CD4-positive, alpha-beta T cell treated with Interleukin-17A for 4 hours (primary cell): Measurements from ENCODE around the gene ACACA.

ENCODE experiments used
- DNase-seq: peaks from one replicate; pipeline ENCODE4 v3.0.0-alpha.2; 2020; ENCODE audit warnings: mixed read lengths

The ACACA gene

DNA sequence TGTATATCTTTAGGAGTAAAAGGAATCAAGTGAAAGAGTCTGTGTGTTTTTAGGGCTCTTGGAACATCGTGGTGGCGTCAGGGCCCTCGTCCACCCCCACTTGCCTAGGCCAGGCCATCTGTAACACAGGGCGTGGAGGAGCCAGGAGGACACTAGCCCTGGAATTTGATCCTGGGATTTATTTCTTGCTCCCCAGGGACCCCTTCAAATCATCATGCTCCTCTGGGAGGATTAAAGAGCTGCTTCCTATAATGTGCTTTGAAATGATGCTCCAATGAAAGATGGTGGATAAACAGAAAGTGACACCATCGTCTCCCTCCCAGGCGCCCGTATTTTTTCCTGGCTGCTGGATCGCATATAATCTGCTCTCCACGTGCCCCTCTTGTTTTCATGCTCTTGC, 344.6 kb downstream of the ACACA start:
- no peak for DNase-seq

DNA sequence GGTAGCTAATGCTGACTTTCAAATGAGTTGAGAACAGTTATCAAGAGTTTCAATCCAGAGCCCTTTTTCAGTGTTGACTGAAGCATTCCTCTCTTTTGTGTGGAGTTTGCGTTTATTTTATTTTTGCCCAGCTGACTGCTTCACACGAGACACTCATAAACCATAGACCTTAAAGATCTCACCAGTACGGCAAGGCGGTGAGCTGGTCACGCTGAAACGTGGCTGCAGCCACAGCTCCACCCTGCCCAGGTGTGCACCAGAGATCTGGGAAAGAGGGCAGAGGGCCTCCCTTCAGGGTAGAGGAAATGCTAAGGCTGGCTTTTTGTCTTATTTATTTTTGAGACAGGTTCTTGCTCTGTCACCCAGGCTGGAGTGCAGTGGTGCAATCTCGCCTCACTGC, 345.7 kb downstream of the ACACA start:
- DNase-seq, result no peak

DNA sequence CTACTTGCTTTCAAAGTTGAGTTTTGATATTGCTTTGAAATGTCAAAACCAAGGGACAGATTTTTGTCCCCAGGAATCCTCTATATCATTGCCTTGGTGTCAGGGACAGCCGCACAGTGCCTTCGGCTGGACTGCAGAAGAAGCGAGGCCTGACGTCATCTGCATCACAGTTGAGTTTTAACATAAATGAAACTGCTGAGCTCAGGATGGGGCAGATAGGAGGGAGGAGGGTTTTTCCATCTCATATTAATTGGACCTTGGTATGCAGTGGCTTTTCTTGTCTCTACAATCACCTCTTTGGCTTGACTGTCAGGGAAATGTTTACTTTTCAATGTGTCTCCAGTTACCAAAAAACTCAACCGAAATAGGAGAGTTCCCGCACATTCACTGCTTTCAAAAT, 346.5 kb downstream of the ACACA start:
- no peak for DNase-seq

DNA sequence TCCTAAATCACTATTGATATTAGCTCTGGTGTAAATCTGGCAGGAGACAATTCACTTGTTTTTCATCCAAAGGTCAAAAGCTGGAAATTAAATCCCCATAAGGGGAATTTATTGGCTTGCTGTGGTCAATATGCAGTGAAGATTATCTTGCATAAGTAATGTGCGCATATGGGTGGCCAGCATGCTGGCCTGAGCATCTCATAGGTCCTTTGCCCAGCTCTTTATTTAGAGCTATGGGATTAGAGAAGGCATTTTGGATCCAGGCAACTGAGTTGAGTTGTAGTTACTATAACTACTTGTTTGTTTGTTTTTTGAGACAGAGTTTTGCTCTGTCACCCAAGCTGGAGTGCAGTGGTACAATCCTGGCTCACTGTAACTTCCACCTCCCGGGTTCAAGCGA, 347.1 kb downstream of the ACACA start:
- no peak for DNase-seq

DNA sequence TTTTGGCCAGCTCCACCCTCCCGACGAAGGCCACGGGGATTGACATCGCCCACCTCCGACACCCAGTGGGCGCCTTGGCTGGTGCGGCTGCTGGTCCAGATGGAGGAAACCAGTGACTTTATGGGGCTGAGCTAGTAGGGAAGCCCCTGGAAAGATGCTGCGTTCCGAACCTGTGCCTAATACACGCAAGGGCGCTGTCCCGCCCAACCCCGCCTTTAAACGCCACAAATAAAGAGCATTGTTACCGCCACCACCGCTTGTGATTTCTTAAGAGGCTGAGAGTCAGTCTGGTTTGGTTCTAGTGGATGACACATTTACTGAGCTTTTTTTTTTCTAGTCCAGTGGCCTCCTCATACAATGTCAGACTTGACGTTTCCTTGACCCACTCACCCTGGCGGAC, 350.0 kb downstream of the ACACA start:
- DNase-seq, result no peak

DNA sequence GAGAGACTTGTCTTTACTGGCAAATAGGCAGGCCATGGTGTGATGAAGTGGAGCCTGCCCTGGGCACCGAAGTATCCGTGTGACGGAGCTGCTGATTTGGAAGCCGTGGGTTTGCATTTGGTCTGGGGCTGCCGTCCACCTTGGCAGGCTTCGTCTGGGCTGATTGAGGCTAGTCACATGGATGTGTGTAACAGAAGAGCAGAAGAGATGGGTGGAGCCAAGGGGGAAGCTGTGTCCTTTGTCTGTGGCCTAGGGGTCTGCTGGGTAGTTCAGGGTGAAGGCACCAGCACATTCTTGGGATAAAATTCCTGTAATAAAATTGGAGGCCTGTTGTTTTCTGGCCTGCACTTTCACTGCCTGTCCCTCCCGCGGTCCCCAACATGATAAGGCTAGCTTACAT, 351.7 kb downstream of the ACACA start:
- DNase-seq, result no peak

DNA sequence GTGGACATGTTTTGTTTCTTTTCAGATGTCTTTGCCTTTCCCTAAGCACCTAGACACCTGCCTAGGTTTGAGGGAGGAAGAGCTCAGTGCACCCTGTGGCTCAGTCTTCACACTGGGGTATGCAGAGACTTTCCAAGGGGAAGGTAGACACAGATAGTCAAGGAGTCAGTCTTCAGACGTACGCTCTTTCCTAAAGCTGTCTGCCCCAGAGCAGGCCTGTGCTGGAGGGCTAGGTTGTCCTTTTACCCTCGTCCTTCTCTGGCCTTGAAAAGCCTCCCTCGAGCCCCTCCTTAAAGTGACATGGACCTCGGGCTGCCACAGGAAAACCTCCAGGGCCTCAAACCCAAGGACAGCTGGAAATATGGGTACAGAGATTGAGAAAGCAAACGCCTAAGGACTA, 354.2 kb downstream of the ACACA start:
- DNase-seq, result no peak

DNA sequence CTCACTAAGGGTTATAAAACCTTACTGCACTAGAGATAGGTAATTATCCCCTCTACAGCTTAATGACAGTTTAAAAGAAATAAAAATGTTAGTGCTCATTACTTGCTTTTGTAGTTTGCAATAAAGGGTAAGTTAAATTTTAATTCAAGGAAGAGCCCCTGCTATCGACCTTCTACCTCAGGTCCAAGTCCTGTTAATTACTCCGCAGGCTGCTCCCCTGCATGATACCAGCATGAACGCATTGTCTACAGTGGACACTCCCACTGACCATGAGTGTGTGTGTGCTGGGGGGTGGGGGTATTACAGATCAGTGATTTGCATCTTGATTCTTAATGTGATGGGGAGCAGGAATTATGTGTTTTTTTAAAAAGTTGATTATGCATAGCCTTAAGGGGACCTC, 354.8 kb downstream of the ACACA start:
- DNase-seq, result no peak

DNA sequence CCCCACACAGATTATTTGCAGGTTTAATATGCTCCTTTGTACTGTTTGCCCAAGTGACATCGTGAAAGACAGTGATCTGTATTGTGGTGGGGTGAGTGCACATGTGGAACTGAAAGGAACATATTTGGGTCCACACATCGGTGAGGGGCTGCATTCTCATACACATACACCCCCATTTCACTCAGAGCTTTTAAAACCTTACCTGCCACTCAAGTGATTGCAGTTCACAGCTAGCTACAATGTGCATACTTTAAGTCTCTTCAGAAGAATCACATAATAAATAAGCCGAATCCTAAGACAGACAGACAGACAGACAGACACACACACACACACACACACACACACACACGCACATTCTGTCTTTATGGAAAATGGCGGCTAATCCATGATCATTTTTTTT, 355.3 kb downstream of the ACACA start:
- DNase-seq, result no peak

DNA sequence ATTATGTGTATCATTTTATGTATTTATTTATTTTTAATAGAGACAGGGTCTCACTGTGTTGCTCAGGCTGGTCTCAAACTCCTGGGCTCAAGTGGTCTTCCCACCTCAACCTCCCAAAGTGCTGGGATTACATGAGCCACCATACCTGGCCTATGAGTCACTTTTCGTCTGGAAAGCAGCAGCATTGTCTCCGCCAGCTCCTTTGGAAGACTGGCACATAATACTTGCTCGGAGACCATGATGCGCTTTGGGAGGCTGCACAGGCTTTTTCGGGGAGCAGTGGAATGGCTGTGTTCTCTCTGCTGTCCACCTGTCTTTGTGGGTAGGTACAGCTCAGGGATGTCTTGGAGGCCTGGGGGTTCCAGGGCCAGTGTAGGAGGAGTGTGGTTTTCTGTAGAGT, 355.7 kb downstream of the ACACA start:
- no peak for DNase-seq

DNA sequence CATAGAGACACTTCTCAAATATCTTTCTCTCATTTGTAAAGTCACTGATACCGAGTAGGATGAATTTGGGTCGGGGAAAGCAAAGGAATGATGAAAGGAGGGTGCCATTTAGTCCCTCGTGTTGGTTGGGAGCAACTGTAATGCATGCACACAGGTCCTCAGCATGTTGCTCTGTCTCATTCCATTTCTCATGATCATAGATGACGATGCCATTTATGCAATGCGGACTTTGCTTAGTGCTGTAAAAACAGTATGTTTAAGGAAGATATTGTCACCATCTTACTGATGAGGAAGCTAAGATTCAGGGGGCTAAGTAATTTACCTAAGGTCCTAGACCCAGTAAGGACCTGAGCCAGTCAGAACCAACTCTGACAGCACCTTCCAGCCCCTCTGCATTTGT, 357.8 kb downstream of the ACACA start:
- DNase-seq, result no peak

DNA sequence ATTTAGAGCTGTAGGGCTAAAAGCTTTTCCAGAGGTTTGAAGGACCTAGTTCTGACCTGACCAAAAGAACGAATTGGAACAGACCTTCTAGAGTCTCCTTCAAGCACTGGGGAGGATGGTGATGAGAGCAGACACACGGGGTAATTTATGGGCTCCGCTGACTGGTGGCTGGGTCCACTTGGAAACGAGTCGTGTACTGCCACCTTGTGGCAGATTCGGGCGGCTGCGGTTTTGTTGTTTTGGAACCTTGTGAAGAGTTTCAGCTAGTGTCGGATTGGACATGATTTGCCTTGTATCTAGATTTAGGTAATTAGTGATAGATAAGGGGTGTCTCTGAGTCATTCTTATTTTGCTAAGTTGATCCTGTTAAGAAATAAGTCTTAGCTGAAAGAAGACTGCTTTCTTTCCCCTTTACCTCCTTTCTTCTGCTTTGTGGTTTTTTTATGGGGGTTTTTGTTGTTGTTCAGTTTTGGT, 359.0 kb downstream of the ACACA start:
- DNase-seq, result peak; percentile 81

DNA sequence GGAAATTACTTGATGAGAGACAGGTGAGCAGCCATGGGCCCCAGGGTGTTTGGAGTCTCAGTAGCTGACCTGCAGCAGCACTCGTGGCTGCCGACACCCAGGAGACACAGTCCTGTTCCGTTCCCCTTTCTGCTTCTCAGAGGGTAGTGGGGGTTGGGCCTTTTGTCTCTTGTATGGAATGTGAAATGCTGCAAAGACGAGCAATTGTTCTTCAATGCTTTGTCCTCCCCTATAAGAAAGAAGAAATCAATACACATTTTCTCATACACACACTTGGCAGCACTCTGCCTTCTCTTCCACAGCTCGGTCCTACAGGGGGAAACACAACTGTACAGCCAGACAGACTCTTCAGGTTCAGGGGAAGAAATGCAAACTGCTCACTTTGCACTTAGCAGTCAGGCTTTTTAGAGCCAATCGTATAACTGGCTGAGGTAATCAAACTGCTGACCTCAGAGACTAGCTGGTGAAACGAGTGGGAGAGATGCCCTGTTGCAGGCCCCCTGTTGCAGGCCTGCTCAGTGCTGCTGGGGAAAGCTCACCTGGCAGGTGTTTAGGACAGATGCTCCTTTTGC, 361.2 kb downstream of the ACACA start:
- no peak for DNase-seq

DNA sequence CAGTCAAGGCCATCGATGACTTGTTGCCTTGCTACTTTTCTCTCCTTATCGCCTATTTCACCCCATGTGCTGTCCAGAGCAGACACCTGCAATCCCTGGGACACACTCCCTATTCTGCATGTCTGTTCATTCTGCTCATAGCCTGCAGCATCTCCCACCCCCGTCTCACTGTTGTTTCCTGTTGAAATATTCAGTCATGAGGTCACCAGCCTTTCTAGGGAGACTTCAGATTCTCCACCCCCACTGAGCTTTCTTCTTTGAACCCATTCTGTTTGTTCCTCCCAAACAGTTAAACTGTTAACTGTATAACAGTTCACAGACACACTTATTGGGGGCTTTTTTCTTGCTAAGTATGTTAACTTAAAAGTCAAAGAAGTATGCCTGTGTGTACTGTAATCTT, 363.4 kb downstream of the ACACA start:
- no peak for DNase-seq

DNA sequence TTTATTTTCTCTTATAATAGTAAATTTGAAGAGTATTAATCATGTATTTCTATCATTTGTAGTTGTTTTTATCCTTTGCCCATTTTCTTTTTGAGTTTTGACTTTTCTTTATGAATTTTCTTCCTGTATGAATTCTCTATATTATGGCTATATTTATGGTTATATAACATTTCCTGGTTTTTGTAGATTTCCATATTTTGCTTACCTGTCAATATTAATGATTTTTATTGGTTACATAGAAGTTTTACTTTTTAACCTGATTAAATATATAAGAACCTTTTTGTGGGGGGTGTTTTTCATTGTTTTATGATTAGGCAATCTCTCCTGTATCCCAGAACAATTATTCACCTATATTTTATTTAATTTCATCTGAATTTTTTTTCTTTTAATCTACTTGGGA, 364.7 kb downstream of the ACACA start:
- no peak for DNase-seq

DNA sequence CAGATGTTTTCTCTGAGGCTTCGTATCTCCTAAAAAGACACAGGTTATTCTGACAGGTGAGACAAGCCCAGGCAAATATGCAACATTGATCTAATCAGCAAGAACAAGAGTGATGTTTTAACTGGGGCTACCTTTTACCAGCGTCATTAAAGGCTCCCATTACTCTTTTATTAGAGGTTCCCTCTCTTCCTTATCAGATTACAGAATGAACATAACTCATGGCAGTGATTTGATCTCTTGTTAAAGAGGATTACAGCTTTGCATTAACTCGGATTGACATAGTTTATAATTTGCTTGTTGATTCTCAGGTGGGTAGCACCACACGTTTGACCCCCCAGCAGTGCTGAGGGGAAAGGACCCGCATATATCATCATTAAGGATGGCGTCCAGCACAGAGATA, 367.4 kb downstream of the ACACA start:
- no peak for DNase-seq

DNA sequence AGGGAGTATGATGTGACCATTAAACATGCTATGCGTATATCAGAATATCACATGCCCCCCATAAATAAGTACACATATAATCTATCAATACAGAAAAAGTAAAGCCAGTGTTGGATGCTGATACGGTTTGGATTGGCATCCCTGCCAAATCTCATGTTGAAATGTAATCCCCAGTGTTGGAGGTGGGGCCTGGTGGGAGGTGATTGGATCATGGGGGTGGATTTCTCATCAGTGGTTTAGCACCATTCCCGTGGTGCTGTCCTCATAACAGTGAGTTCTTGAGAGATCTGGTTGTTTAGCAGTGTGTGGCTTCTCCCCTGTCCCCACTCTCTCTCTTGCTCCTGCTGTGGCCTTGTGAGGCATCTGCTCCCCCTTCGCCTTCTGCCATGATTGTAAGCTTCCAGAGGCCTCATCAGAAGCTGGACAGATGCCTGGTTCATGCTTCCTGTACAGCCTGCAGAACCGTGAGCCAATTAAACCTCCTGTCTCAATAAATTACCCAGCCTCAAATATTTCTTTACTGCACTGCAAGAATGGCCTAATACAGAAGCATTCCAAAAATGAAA, 369.0 kb downstream of the ACACA start:
- DNase-seq, result no peak
